Activated CD4-positive, alpha-beta T cell treated with anti-CD3 and anti-CD28 coated beads, Interleukin-2, Interleukin-4, amounts not matched to agents 100 ng/mL and 50 ng/mL, durations not matched to agents 16 hours and 8 hours (primary cell): ENCODE measurements around the gene AQP6.

Source experiments
- DNase-seq: peaks from one replicate; pipeline ENCODE4 v3.0.0-alpha.2; 2020; ENCODE audit warnings: low spot score

Gene AQP6

GRCh38 chr12:49942921-49943624 is 29.7 kb upstream of the AQP6 start:
- DNase-seq: no peak

GRCh38 chr12:49943625-49943960 is 29.2 kb upstream of the AQP6 start:
- no peak for DNase-seq

GRCh38 chr12:49944046-49944445 is 28.7 kb upstream of the AQP6 start:
- no peak for DNase-seq

GRCh38 chr12:49944718-49945117 is 28.0 kb upstream of the AQP6 start:
- DNase-seq: no peak

GRCh38 chr12:49945394-49946080 is 27.2 kb upstream of the AQP6 start:
- peak; percentile 93 for DNase-seq

- DNase-seq: no peak
Measured at GRCh38 chr12:49946086-49946485, 26.7 kb upstream of the AQP6 start.

- DNase-seq: no peak
Measured at GRCh38 chr12:49946497-49946896, 26.2 kb upstream of the AQP6 start.

GRCh38 chr12:49947593-49948226 is 25.0 kb upstream of the AQP6 start:
- DNase-seq: no peak

- DNase-seq: no peak
Measured at GRCh38 chr12:49948866-49949845, 23.6 kb upstream of the AQP6 start.

- no peak for DNase-seq
Measured at GRCh38 chr12:49949866-49950265, 22.9 kb upstream of the AQP6 start.

GRCh38 chr12:49950273-49951251 is 22.2 kb upstream of the AQP6 start, which contains the start of gene AQP2:
TSS of gene AQP2 (plus strand) at chr12:49950737. CDS start at chr12:49950831, 94 bp downstream.
- DNase-seq: no peak

GRCh38 chr12:49951411-49952240 is 21.1 kb upstream of the AQP6 start:
- no peak for DNase-seq

GRCh38 chr12:49952391-49953055 is 20.2 kb upstream of the AQP6 start:
- no peak for DNase-seq

- DNase-seq: no peak
Measured at GRCh38 chr12:49953151-49953550, 19.6 kb upstream of the AQP6 start.

- no peak for DNase-seq
Measured at GRCh38 chr12:49953961-49954846, 18.5 kb upstream of the AQP6 start.

- no peak for DNase-seq
Measured at GRCh38 chr12:49954863-49955830, 17.6 kb upstream of the AQP6 start.
